ENCODE measurements around the gene DLG1.
A peak's percentile ranks its signal among the peaks of the same experiment; 100 is the strongest.

Gene DLG1

DNA sequence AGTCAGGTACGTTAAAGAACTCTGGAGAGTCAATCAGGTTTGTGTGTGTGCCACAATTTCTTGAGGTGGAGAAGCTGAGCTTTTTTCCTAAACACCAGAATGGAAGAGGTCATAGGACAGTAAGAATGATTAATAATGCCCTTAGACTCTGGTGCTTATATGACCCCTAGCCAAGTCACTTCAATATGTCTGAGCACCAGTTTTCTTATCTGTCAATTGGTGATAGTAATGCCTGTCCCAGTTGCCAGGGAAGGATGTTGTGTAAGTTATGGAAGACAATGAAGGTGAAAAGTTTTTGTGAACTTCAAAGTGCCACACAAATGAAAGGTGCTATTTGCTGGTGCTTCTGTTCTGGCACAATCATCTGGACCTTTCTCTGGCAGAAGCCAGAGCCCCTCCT, 22.2 kb upstream of the DLG1 start:
- DNase-seq (ENCODE audit: low read depth): no peak
- TF ChIP-seq, protein P1, sequence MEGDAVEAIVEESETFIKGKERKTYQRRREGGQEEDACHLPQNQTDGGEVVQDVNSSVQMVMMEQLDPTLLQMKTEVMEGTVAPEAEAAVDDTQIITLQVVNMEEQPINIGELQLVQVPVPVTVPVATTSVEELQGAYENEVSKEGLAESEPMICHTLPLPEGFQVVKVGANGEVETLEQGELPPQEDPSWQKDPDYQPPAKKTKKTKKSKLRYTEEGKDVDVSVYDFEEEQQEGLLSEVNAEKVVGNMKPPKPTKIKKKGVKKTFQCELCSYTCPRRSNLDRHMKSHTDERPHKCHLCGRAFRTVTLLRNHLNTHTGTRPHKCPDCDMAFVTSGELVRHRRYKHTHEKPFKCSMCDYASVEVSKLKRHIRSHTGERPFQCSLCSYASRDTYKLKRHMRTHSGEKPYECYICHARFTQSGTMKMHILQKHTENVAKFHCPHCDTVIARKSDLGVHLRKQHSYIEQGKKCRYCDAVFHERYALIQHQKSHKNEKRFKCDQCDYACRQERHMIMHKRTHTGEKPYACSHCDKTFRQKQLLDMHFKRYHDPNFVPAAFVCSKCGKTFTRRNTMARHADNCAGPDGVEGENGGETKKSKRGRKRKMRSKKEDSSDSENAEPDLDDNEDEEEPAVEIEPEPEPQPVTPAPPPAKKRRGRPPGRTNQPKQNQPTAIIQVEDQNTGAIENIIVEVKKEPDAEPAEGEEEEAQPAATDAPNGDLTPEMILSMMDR (conservative IDR thresholded peaks at IDR 0.05; ENCODE audit: low read length): no peak
- H3K4me3 ChIP-seq (ENCODE audit: low read length): no peak overlapping the region

DNA sequence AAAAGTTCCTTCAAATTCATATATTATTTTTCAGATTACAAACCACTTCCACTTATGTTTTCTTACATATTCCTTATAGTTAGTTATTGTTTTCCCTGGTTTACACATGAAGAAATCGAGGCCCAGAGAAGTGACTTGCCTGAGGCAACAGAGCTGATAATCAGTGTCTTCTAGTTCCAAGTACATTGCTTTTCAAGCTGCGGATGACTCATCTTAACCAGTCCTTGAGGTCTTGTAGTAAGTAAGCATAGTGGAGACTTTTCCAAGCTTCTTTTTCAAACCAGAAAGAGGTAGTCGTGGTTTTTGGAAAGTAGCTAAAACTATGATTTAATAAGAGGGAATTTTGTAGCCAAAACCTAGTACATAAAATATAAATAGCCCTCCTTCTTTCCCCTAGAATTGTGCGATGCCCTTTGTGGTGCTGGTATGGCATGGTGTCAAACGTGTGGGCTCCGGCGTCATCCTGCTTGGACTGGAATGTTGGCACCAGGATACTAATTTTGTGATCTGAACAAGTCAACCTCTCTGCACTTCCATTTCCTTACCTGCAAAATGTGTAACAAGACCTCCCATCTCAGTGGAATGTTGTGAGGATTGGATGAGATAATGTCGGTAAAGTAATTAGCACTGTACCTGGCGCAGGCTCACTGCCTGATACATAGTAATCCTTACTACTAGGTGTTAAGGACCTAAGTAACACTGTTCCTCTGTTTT, 19.0 kb upstream of the DLG1 start:
- TF ChIP-seq, protein P1 (conservative IDR thresholded peaks at IDR 0.05; ENCODE audit: low read length): no peak
- peak; percentile 94 for DNase-seq (ENCODE audit: low read depth)
- H3K4me3 ChIP-seq (ENCODE audit: low read length): no peak overlapping the region

DNA sequence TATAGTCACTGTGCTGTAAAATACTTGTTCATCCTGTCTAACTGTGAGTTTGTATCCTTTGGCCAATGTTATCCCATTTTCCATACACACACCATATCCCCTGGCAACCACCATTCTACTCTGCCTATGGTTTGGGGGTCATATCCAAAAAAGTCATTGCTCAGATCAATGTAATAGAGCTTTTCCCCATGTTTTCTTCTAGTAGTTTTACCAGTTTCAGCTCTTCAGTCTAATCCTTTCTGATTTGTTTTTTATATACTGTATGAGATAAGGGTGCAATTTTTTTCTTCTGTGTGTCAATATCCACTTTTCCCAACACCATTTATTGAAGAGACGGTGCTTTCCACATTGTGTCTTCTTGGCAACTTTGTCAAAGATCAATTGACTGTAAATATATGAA, 14.0 kb upstream of the DLG1 start:
- no peak overlapping the region for H3K4me3 ChIP-seq (ENCODE audit: low read length)
- TF ChIP-seq, protein P1 (conservative IDR thresholded peaks at IDR 0.05; ENCODE audit: low read length): no peak
- DNase-seq (ENCODE audit: low read depth): no peak

DNA sequence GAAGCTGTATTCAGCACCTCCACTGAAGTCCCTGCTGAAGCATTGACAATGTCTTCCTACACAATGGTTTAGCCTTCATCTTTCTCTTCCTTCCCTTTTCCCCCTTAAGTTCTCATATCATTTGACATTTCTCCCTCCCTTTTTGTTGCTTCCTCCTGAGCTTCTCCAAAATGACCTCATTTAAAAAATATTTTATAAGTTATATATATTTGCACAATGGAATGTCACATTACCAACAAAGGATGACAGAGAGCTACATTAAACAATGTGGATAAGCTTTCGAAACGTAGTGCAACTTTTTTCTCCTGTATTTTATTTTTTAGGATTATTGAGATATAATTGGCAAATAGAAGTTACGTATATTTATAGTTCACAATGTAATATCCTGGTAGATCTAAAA, 13.2 kb upstream of the DLG1 start:
- no peak for DNase-seq (ENCODE audit: low read depth)

DNA sequence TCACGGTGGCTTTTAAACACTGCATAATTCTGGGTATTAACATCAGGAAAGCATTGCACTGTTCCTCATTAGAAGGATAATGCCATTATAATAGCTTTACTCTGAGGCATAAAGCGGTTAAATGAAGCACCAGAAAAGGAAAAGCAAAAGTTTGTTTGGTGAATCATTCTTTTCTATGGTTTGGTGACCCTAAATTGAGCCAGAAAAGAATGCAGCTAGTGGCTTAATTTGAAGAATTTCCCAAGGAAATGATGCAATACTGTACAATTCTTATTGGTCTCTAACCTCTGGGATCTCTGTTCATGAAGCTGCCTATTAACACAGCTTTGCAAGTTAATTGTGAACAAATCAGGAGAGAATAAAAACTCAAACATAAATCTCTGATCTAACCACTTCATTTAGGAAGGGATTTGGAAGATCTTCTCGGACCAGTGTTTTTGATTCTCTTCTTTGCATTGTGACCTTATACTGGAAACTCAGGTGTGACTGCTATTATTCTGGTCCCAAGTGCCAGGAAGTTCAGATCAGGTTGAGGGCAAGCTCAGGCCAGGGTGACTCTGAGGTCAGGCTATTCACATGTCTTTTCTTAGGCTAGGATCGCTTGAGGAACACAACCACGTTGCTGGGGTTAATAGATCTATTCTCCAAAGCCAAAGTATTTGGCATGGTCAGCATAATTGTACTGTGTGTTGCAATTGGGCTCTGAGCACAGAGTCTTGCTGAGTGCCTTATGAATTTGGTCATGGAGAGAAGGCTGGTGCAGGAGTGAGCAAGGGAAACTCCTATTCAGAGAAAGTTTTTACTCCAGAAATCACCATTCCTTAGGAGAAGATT, 11.3 kb upstream of the DLG1 start:
- peak; percentile 97 for DNase-seq (ENCODE audit: low read depth)

More for the DNA sequence above, 13.2 kb upstream of the DLG1 start:
- H3K4me3 ChIP-seq (ENCODE audit: low read length): no peak overlapping the region
- TF ChIP-seq, protein P1 (conservative IDR thresholded peaks at IDR 0.05; ENCODE audit: low read length): no peak

DNA sequence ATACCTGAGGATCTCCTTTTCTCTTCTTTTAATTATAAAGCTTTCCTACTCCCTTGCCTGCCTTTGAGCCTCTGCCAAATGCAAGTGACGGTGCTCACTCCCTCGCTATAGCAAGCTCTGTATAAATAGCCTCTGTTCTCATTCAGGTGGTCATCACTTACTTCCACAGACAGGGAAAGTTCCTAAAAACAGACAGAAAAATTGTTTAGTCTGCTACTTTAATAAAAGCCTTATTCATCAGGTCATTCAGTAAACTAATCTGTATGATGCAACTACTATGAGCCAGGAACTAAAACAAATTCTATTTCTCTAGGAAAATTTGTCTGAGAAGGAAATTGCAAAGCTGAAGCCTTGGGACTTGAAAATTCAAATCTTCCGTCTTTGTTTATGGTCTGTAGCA, 10.2 kb upstream of the DLG1 start:
- peak; percentile 83 for DNase-seq (ENCODE audit: low read depth)
- TF ChIP-seq, protein P1 (conservative IDR thresholded peaks at IDR 0.05; ENCODE audit: low read length): no peak
- H3K4me3 ChIP-seq (ENCODE audit: low read length): no peak overlapping the region

More for the DNA sequence above, 11.3 kb upstream of the DLG1 start:
- TF ChIP-seq, protein P1 (conservative IDR thresholded peaks at IDR 0.05; ENCODE audit: low read length): no peak
- H3K4me3 ChIP-seq (ENCODE audit: low read length): peak overlapping the region; percentile 23; the same call in 1 of the 2 replicates
